GM19455 (cell line): ENCODE data around the gene NEDD4.
"Not testable (repeated sequence)": the region's sequence is repeated elsewhere in the genome, so short reads cannot be mapped to it uniquely, and the experiment has no call there.

Experiments used
- ATAC-seq: cut with Tn5 transposase; IDR thresholded peaks from one replicate; pipeline ENCODE4 v1.9.1; 2021; ENCODE audit not compliant: unreplicated experiment

Gene NEDD4

GRCh38 chr15:56006371-56006770, 13.0 kb upstream of the NEDD4 start:
- not testable (repeated sequence) for ATAC-seq

GRCh38 chr15:56004281-56004680, 10.9 kb upstream of the NEDD4 start:
- ATAC-seq, result not testable (repeated sequence)

GRCh38 chr15:56003777-56004176, 10.4 kb upstream of the NEDD4 start:
- not testable (repeated sequence) for ATAC-seq

GRCh38 chr15:56003277-56003676, 9.9 kb upstream of the NEDD4 start:
- not testable (repeated sequence) for ATAC-seq

- ATAC-seq, result no peak
Measured at GRCh38 chr15:56001471-56002078, 8.2 kb upstream of the NEDD4 start.

DNA sequence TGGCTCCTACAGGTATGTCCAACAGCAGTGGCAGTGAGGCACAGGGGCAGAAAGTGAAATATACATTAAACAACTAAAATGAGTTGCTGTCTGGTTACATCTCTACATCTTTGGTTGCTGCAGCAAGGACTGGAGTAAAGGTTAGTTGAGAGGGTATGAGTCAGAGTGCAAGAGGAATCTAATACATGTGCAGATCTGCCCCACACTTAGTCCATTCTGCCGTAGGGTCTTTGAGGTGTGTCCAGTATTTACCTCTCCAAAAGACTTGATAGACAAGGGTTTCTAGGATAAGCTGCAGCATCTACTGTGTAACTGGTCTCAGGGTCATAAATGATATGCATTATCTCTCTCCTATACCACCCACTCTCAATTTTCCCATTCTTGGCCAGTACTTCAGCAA, 6.2 kb upstream of the NEDD4 start:
- ATAC-seq, result no peak

DNA sequence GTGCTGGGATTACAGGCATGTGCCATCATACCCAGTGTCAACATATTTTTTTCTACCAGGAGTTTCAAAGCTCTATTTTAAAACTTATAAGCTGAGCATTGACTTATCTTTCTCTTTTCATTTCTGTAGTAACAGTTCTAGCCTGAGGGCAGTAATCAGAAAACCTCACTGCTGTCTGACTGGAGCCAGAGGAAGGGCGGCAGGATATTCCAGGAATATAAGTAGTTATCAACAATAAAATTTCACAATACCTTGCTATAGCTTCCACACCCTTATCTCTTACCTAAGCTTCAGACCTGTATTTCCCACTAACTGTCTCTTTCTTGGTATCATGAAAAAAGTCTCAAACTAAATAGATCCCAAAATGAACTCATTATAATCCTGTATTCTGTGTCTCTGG, 5.1 kb upstream of the NEDD4 start:
- ATAC-seq, result no peak

DNA sequence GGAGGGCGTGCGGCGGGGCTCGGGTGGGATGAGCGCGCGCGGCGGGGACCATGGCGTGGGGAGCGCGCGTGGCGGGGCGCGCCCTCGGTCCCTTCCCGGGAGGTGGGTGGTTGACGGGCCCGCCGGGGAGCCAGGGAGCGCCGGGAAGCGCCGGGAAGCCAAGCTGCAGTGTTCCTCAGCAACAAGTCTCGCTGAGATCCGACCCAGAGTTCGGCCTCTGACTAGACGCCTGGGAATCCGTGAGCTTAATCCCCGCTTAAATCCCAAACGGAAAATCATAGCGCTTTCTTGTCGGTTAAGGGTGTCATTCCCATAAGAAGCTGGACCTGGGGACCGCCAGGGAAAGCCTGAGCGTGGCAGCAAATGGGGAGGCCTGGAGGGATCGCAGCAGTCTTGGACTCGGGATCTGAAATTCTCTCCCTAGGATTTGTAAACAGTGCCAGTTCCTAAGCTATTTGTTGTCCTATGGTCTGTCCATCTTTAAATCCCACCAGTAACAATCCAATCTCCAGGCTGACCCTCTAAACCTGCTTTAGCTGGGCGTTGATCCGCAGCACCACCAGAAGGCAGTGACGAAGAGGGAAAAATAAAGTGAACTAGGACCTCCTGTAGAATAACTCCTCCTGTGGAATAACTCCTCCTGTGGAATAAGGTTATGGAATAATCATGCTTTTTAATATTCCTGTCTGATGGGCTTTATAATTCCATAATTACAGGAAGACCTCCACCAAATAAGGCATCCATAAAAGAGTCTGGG, 570 bp upstream of the NEDD4 start:
- no peak for ATAC-seq

DNA sequence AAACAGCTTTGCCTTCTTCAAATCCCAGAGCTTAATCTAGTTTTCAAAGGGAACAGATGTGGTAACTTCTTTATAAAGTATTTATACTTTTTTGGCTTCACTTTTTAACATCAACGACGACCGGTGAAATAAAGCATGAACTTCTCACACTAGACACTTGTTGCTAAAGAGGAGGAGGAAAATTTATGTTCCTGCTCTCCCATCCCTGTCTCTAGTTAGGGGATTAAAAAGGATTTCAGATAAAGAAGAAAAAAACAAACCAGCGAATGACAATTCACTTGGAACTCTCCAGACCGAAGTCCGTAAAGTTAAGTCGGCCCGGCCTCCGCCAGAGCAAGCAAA, 672 bp downstream of the NEDD4 start:
- no peak for ATAC-seq

GRCh38 chr15:55991802-55992768, 1.3 kb downstream of the NEDD4 start:
- ATAC-seq, result no peak

DNA sequence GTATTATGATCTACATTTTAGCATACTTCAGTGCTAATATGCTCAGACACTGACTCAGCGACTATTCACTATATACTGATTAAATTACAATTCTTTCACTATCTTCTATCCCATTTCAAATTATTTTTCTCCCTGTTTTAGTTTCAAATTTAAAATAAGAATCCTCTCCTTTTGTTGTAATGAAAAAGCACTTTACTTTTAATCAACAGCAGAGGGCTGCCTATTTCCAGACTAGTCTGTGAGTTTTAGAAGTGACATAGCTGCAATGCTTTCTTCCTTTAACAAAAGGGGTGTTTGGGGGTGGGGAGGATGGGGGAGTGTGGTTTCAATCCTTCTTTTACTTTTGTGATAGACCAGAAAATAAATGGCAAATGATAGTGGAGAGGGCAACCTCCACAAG, 2.4 kb downstream of the NEDD4 start:
- ATAC-seq, result no peak

DNA sequence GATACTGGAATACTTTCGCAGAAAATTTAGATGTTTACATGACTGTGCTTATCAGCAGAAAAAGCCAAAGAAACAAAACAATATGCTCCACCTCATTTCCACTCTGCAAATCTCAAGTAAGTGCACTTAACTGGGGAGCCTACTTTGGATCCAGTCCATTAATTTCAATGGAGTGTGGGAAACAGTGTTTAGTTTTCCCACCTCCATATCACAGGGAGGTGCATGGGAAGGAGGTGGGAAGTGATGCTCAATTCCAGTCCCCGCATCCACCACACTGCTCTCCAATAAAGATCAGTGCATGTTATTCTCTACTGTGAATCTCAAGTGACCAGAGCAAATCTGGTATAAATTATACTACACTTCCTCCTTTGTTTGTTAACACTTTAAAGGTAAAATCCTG, 2.9 kb downstream of the NEDD4 start:
- ATAC-seq, result no peak

- no peak for ATAC-seq
Measured at GRCh38 chr15:55989383-55989782, 4.0 kb downstream of the NEDD4 start.

- ATAC-seq, result no peak
Measured at GRCh38 chr15:55981582-55982249, 11.7 kb downstream of the NEDD4 start.

- no peak for ATAC-seq
Measured at GRCh38 chr15:55980511-55980910, 12.9 kb downstream of the NEDD4 start.

- ATAC-seq, result no peak
Measured at GRCh38 chr15:55977231-55977630, 16.2 kb downstream of the NEDD4 start.

GRCh38 chr15:55970286-55970685, 23.1 kb downstream of the NEDD4 start:
- no peak for ATAC-seq

DNA sequence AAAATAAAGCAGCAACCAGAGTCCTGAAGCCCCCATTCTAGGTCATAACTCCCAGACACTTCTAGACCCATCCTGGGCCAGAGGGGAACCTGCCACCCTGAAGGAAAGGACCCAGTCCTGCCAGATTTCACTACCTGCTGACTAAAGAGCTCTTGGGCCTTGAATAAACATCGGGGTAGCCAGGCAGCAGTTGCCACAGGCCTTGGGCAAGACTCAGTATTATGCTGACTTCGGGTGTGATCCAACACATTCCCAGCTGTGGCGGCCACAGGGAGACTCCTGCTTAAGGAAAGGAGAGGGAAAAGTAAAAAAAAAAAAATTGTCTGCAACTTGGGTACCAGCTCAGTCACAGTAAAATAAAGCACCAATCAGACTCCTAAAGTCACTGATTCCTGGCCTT, 23.8 kb downstream of the NEDD4 start:
- no peak for ATAC-seq

DNA sequence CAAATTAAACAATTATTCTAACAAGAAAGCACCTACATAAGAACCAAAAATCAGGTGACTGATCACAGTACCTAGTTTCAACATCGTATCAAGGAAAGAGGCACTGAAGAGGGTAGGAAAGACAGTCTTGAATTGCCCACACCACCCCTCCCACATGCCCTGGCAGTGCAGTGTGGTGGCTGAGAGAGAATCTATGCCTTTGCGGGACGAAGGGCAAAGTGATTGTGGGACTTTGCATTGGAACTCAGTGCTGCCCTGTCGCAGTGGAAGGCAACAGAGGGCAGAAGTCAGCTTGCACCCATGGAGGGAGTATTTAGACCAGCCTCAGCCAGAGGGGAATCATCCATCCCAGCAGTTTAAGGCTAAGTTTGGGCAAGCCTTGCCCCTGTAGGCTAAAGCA, 24.5 kb downstream of the NEDD4 start:
- no peak for ATAC-seq

GRCh38 chr15:55965091-55965490, 28.3 kb downstream of the NEDD4 start:
- no peak for ATAC-seq

- no peak for ATAC-seq
Measured at GRCh38 chr15:55960946-55961345, 32.5 kb downstream of the NEDD4 start.
